Stimulated activated CD4-positive, alpha-beta T cell treated with anti-CD3 and anti-CD28 coated beads, TNF-alpha, amount 100 ng/mL, for 1 hour (primary cell): ENCODE measurements around the gene FOSL1.

Experiments
- DNase-seq, 3 donors: peaks; one replicate each; pipeline ENCODE4 v3.0.0-alpha.2; 2020; ENCODE audit warnings: low read depth in 3 of 3, low spot score in 1 of 3

FOSL1 gene

GRCh38 chr11:65900125-65900898 lies at the start of gene FOSL1:
Gene FOSL1, minus strand, starts transcription at chr11:65900388. Its CDS starts 49 bp downstream, at chr11:65900339.
- DNase-seq = peak; percentile 80 to 84 (median 82)

- DNase-seq = no peak
Measured at GRCh38 chr11:65947603-65948125, 47.5 kb upstream of the FOSL1 start.

GRCh38 chr11:65947133-65947532 lies 46.9 kb upstream of the FOSL1 start:
- DNase-seq = no peak

GRCh38 chr11:65946655-65947054 lies 46.5 kb upstream of the FOSL1 start:
- DNase-seq = no peak

- DNase-seq = no peak
Measured at GRCh38 chr11:65945941-65946558, 45.9 kb upstream of the FOSL1 start.

GRCh38 chr11:65945430-65945911 lies 45.3 kb upstream of the FOSL1 start, which contains the start of gene TSGA10IP:
Gene TSGA10IP, plus strand, starts transcription at chr11:65945480. Its CDS starts 196 bp downstream, at chr11:65945676.
- DNase-seq = no peak

- no peak for DNase-seq
Measured at GRCh38 chr11:65944767-65945166, 44.6 kb upstream of the FOSL1 start.

GRCh38 chr11:65944191-65944590 lies 44.0 kb upstream of the FOSL1 start:
- no peak for DNase-seq

GRCh38 chr11:65942531-65942930 lies 42.3 kb upstream of the FOSL1 start:
- no peak for DNase-seq

GRCh38 chr11:65941720-65942310 lies 41.6 kb upstream of the FOSL1 start:
- no peak for DNase-seq

- DNase-seq = no peak
Measured at GRCh38 chr11:65937766-65938165, 37.6 kb upstream of the FOSL1 start.

GRCh38 chr11:65934014-65934413 lies 33.8 kb upstream of the FOSL1 start:
- no peak for DNase-seq

- no peak for DNase-seq
Measured at GRCh38 chr11:65932558-65932919, 32.4 kb upstream of the FOSL1 start.

GRCh38 chr11:65931773-65932557 lies 31.8 kb upstream of the FOSL1 start:
- DNase-seq = no peak

GRCh38 chr11:65928667-65929066 lies 28.5 kb upstream of the FOSL1 start:
- DNase-seq = no peak

- peak; percentile 40 to 52 (median 50) for DNase-seq
Measured at GRCh38 chr11:65927904-65928397, 27.8 kb upstream of the FOSL1 start.

GRCh38 chr11:65925397-65925796 lies 25.2 kb upstream of the FOSL1 start:
- no peak for DNase-seq

- DNase-seq = no peak
Measured at GRCh38 chr11:65922565-65922964, 22.4 kb upstream of the FOSL1 start.

GRCh38 chr11:65921876-65922275 lies 21.7 kb upstream of the FOSL1 start:
- no peak for DNase-seq

- no peak for DNase-seq
Measured at GRCh38 chr11:65921033-65921555, 20.9 kb upstream of the FOSL1 start.

- no peak for DNase-seq
Measured at GRCh38 chr11:65920372-65920802, 20.2 kb upstream of the FOSL1 start.
